ENCODE results near the gene DPP4.
"Not testable (repeated sequence)": the region's sequence is repeated elsewhere in the genome, so short reads cannot be mapped to it uniquely, and the experiment has no call there.

The DPP4 gene

DNA sequence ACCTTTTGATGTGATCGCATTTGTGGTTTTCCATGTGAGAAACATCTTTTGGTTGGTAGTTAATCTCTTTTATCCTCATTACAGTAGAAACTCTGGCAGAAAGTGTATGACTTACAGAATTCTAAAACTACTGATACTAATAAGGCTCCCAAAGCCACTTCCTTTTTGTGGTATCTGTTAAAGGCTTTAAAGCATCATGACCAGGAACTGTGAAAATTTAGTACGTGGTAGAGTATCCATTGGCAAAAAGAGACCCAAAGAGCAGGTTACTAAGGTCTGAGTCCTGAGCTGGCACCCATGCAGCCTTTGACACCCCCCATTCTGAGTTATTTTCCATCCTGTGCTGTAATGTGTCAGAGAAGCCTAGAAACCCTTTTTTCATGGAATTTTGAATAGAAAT, 94.5 kb downstream of the DPP4 start:
- peaks cover 0 to 2% of the 10 kb centered on the region in 2 donors for H3K4me1 ChIP-seq (ENCODE audit: control insufficient read depth in 2 of 2, insufficient read depth in 1 of 2, low read depth in 1 of 2, low read length in 2 of 2)
- H4K8ac ChIP-seq (ENCODE audit: low read depth, low read length) = no peak overlapping the region
- no peak overlapping the region for H3K4ac ChIP-seq (ENCODE audit: low read length)
- H3K9ac ChIP-seq (ENCODE audit: low read depth, low read length, poor library complexity) = no peak overlapping the region
- H2BK120ac ChIP-seq (ENCODE audit: low read depth, low read length) = no peak overlapping the region
- H3K4me3 ChIP-seq (ENCODE audit: low read length in 2 of 2) = no peak overlapping the region
- WGBS, 2 donors (ENCODE audit: extremely low coverage in 2 of 2, insufficient read length in 2 of 2, insufficient replicate concordance in 1 of 2) = no CpG with 5 or more reads among the region's 2 CpGs
- H2AFZ ChIP-seq (ENCODE audit: low read length) = no peak overlapping the region
- H3K23ac ChIP-seq (ENCODE audit: low read depth, low read length, poor library complexity) = no peak overlapping the region
- H3K9me3 ChIP-seq (replicated peaks in 1 of 2; ENCODE audit: control insufficient read depth in 2 of 2, insufficient read depth in 1 of 2, low read depth in 1 of 2, low read length in 2 of 2) = no peaks in the 10 kb centered on the region
- DNase-seq (ENCODE audit: low spot score) = no peak
- H2BK15ac ChIP-seq (ENCODE audit: low read length) = no peak overlapping the region
- H3K4me2 ChIP-seq (ENCODE audit: insufficient read depth, low read length, poor library complexity, severe bottlenecking) = no peak overlapping the region
- no peaks in the 10 kb centered on the region for H3K36me3 ChIP-seq (replicated peaks in 1 of 2; ENCODE audit: control insufficient read depth in 2 of 2, insufficient read depth in 2 of 2, low read length in 2 of 2)
- no peak overlapping the region for H3K27ac ChIP-seq (replicated peaks; ENCODE audit: low read length)
- no peak overlapping the region for H2BK5ac ChIP-seq (ENCODE audit: low read length)
- no peak overlapping the region for H3K18ac ChIP-seq (ENCODE audit: low read length)
- H2BK12ac ChIP-seq (ENCODE audit: low read length) = no peak overlapping the region
- H4K91ac ChIP-seq (ENCODE audit: low read depth, low read length, poor library complexity) = no peak overlapping the region
- H3K27me3 ChIP-seq (ENCODE audit: control insufficient read depth in 3 of 3, insufficient read depth in 3 of 3, low read depth in 1 of 3, low read length in 3 of 3) = no peaks in the 10 kb centered on the region
- H2AK5ac ChIP-seq (ENCODE audit: low read depth, low read length) = no peak overlapping the region
- no peaks in the 10 kb centered on the region for H3K79me1 ChIP-seq (ENCODE audit: low read depth, low read length)
- H3K14ac ChIP-seq (ENCODE audit: low read length) = no peak overlapping the region

DNA sequence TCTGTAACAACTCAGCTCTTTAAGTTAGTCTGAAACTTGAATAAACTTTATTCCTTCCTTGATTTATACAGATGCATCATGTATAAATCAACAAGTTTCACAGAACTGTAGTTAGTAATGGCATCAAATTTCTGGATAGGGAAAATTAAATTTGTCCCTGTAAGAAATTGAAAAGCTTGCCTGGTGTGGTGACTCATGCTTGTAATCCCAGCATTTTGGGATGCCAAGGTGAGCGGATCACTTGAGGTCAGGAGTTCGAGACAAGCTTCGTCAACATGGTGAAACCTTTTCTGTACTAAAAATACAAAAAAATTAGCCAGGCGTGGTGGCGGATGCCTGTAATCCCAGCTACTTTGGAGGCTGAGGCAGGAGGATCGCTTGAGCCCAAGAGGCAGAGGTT, 96.1 kb downstream of the DPP4 start:
- H2BK15ac ChIP-seq (ENCODE audit: low read length); H3K4me1 ChIP-seq (ENCODE audit: control insufficient read depth in 2 of 2, insufficient read depth in 1 of 2, low read depth in 1 of 2, low read length in 2 of 2); H3K36me3 ChIP-seq (replicated peaks in 1 of 2; ENCODE audit: control insufficient read depth in 2 of 2, insufficient read depth in 2 of 2, low read length in 2 of 2); H3K9me3 ChIP-seq (replicated peaks in 1 of 2; ENCODE audit: control insufficient read depth in 2 of 2, insufficient read depth in 1 of 2, low read depth in 1 of 2, low read length in 2 of 2); H2BK5ac ChIP-seq (ENCODE audit: low read length); H4K91ac ChIP-seq (ENCODE audit: low read depth, low read length, poor library complexity); H3K4me3 ChIP-seq (ENCODE audit: low read length in 2 of 2); H3K18ac ChIP-seq (ENCODE audit: low read length); H3K14ac ChIP-seq (ENCODE audit: low read length); H3K4ac ChIP-seq (ENCODE audit: low read length); H3K4me2 ChIP-seq (ENCODE audit: insufficient read depth, low read length, poor library complexity, severe bottlenecking); H2BK12ac ChIP-seq (ENCODE audit: low read length); H2BK120ac ChIP-seq (ENCODE audit: low read depth, low read length); H4K8ac ChIP-seq (ENCODE audit: low read depth, low read length); H2AK5ac ChIP-seq (ENCODE audit: low read depth, low read length); H3K27me3 ChIP-seq (ENCODE audit: control insufficient read depth in 3 of 3, insufficient read depth in 3 of 3, low read depth in 1 of 3, low read length in 3 of 3); H2AFZ ChIP-seq (ENCODE audit: low read length); H3K79me1 ChIP-seq (ENCODE audit: low read depth, low read length); H3K23ac ChIP-seq (ENCODE audit: low read depth, low read length, poor library complexity); H3K27ac ChIP-seq (replicated peaks; ENCODE audit: low read length); H3K9ac ChIP-seq (ENCODE audit: low read depth, low read length, poor library complexity); DNase-seq (ENCODE audit: low spot score): not testable (repeated sequence)
- WGBS, 2 donors (ENCODE audit: extremely low coverage in 2 of 2, insufficient read length in 2 of 2, insufficient replicate concordance in 1 of 2) = no CpG with 5 or more reads among the region's 6 CpGs

DNA sequence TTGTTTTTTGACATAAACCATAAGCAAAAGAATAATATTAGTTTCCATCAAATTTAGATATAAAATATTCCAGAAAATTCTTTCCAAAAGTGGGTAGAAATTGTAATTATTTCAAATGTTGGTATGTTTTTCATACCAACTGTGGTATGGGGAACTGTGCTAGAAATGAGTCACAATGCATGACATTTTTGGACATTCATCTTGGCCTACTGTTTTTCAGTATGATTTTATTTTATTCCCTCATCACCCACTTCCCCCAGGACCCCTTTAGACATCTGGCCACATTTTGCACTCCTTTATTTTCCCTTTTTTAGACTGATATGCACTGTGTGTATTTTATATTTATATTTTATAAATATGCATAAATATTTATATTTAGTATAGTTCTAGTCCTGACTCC, 97.1 kb downstream of the DPP4 start:
- no peak overlapping the region for H3K27ac ChIP-seq (replicated peaks; ENCODE audit: low read length)
- no peak overlapping the region for H3K18ac ChIP-seq (ENCODE audit: low read length)
- no peak overlapping the region for H2BK12ac ChIP-seq (ENCODE audit: low read length)

GRCh38 chr2:161976295-161976694, 97.7 kb downstream of the DPP4 start:
- Histone ChIP-seq H4K91ac (ENCODE audit: low read depth, low read length, poor library complexity) (no peak overlapping the region), H3K79me1 (ENCODE audit: low read depth, low read length) (no peaks in the 10 kb centered on the region), H4K8ac (ENCODE audit: low read depth, low read length) (no peak overlapping the region), H2BK12ac (ENCODE audit: low read length) (no peak overlapping the region), H3K23ac (ENCODE audit: low read depth, low read length, poor library complexity) (no peak overlapping the region), H3K18ac (ENCODE audit: low read length) (no peak overlapping the region), H3K9me3 (replicated peaks in 1 of 2; ENCODE audit: control insufficient read depth in 2 of 2, insufficient read depth in 1 of 2, low read depth in 1 of 2, low read length in 2 of 2) (no peaks in the 10 kb centered on the region), H2BK5ac (ENCODE audit: low read length) (no peak overlapping the region), H3K4me3 (ENCODE audit: low read length in 2 of 2) (no peak overlapping the region), H3K4ac (ENCODE audit: low read length) (no peak overlapping the region), H3K4me2 (ENCODE audit: insufficient read depth, low read length, poor library complexity, severe bottlenecking) (no peak overlapping the region), H3K9ac (ENCODE audit: low read depth, low read length, poor library complexity) (no peak overlapping the region), H2AFZ (ENCODE audit: low read length) (no peak overlapping the region), H3K27me3 (ENCODE audit: control insufficient read depth in 3 of 3, insufficient read depth in 3 of 3, low read depth in 1 of 3, low read length in 3 of 3) (no peaks in the 10 kb centered on the region), H3K4me1 (ENCODE audit: control insufficient read depth in 2 of 2, insufficient read depth in 1 of 2, low read depth in 1 of 2, low read length in 2 of 2) (peaks cover 0 to 4% of the 10 kb centered on the region in 2 donors), H3K27ac (replicated peaks; ENCODE audit: low read length) (no peak overlapping the region), H3K36me3 (replicated peaks in 1 of 2; ENCODE audit: control insufficient read depth in 2 of 2, insufficient read depth in 2 of 2, low read length in 2 of 2) (no peaks in the 10 kb centered on the region), H2BK120ac (ENCODE audit: low read depth, low read length) (no peak overlapping the region), H2BK15ac (ENCODE audit: low read length) (no peak overlapping the region), H2AK5ac (ENCODE audit: low read depth, low read length) (no peak overlapping the region), H3K14ac (ENCODE audit: low read length) (no peak overlapping the region)
- no peak for DNase-seq (ENCODE audit: low spot score)
- WGBS, 2 donors (ENCODE audit: extremely low coverage in 2 of 2, insufficient read length in 2 of 2, insufficient replicate concordance in 1 of 2) = no CpG with 5 or more reads among the region's 1 CpG

More for the DNA sequence above, 97.1 kb downstream of the DPP4 start:
- H3K4me1 ChIP-seq (ENCODE audit: control insufficient read depth in 2 of 2, insufficient read depth in 1 of 2, low read depth in 1 of 2, low read length in 2 of 2) = peaks cover 0 to 4% of the 10 kb centered on the region in 2 donors
- H3K79me1 ChIP-seq (ENCODE audit: low read depth, low read length) = no peaks in the 10 kb centered on the region
- H3K4me3 ChIP-seq (ENCODE audit: low read length in 2 of 2) = no peak overlapping the region
- no peak overlapping the region for H3K9ac ChIP-seq (ENCODE audit: low read depth, low read length, poor library complexity)
- no peaks in the 10 kb centered on the region for H3K27me3 ChIP-seq (ENCODE audit: control insufficient read depth in 3 of 3, insufficient read depth in 3 of 3, low read depth in 1 of 3, low read length in 3 of 3)
- no peak overlapping the region for H2BK5ac ChIP-seq (ENCODE audit: low read length)
- H3K4me2 ChIP-seq (ENCODE audit: insufficient read depth, low read length, poor library complexity, severe bottlenecking) = no peak overlapping the region
- H4K91ac ChIP-seq (ENCODE audit: low read depth, low read length, poor library complexity) = no peak overlapping the region
- no peaks in the 10 kb centered on the region for H3K9me3 ChIP-seq (replicated peaks in 1 of 2; ENCODE audit: control insufficient read depth in 2 of 2, insufficient read depth in 1 of 2, low read depth in 1 of 2, low read length in 2 of 2)
- H2BK120ac ChIP-seq (ENCODE audit: low read depth, low read length) = no peak overlapping the region
- no peak overlapping the region for H3K4ac ChIP-seq (ENCODE audit: low read length)
- no peak overlapping the region for H4K8ac ChIP-seq (ENCODE audit: low read depth, low read length)
- no peaks in the 10 kb centered on the region for H3K36me3 ChIP-seq (replicated peaks in 1 of 2; ENCODE audit: control insufficient read depth in 2 of 2, insufficient read depth in 2 of 2, low read length in 2 of 2)
- H3K14ac ChIP-seq (ENCODE audit: low read length) = no peak overlapping the region
- H2AFZ ChIP-seq (ENCODE audit: low read length) = no peak overlapping the region
- H2BK15ac ChIP-seq (ENCODE audit: low read length) = no peak overlapping the region
- no peak overlapping the region for H3K23ac ChIP-seq (ENCODE audit: low read depth, low read length, poor library complexity)
- no peak overlapping the region for H2AK5ac ChIP-seq (ENCODE audit: low read depth, low read length)
- no peak for DNase-seq (ENCODE audit: low spot score)
